Right lung (tissue), 5 donors: Measurements from ENCODE around the gene COBL. TPM values are rescaled to one million over a fixed set of nuclear protein-coding genes. Genes with fewer than 3 reads are reported as not detected.

Experiments used
- DNase-seq, 2 donors: peaks; one replicate each; pipeline ENCODE4 v3.0.0-alpha.2; 2013
- polyA plus RNA-seq, 5 donors: library from polyadenylated mRNA; unstranded; fragments of 120-200 nt; gene quantifications; one replicate each; pipeline versions ENCODE4 v1.2.1 to v1.2.3, GENCODE V29; 2013; ENCODE audit warnings: inconsistent platforms in 1 of 5, low replicate concordance in 1 of 5; ENCODE audit not compliant: insufficient read length in 5 of 5, insufficient read depth in 1 of 5

COBL gene
- polyA plus RNA-seq, 5 donors = 3.5 to 9.2 (median 6.3) TPM

DNA sequence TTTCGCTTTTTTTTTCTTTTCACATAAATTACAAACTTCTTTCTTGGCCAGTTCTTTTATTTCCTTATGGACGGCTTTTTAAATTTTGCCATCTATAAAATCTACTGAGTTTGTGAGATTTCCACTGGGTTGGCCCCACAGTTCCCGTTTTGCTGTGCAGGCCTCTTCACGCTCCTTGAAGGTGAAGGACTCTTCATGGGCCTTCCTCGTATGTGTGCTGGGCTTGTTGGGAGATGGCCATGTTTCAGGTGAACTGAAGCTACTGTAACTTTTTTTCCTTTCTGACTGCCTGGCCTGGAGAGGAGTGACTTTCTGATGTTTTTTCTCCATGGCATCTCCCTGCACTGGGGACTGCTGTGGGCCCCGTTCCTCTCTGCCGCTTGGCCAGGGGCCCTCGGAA, 262.4 kb downstream of the COBL start:
- DNase-seq = no peak

- DNase-seq = no peak
Measured at GRCh38 chr7:51053160-51053925, 263.3 kb downstream of the COBL start.

- no peak for DNase-seq
Measured at GRCh38 chr7:51046482-51046881, 270.1 kb downstream of the COBL start.

- DNase-seq = no peak
Measured at GRCh38 chr7:51046103-51046466, 270.5 kb downstream of the COBL start.

- no peak for DNase-seq
Measured at GRCh38 chr7:51045319-51046102, 271.1 kb downstream of the COBL start.

DNA sequence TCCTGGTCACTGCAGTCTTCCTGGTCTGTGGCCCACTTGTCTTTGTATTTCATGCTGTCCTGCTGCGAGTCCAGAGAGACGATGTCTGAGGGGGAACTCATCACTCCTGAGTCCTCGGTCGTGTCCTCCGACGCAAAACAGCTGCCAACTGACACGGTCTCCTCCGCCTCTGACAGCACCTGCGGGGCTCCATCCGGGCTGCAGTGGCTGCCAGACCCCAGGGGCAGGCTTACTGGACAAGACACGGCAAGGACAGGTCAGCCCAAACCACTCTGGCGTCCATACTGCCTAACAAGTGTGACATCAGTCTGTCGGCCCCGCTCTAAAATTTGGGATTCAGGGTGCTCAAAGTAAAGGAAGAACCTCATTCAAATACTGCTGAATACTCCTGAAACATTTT, 273.1 kb downstream of the COBL start:
- DNase-seq = no peak

DNA sequence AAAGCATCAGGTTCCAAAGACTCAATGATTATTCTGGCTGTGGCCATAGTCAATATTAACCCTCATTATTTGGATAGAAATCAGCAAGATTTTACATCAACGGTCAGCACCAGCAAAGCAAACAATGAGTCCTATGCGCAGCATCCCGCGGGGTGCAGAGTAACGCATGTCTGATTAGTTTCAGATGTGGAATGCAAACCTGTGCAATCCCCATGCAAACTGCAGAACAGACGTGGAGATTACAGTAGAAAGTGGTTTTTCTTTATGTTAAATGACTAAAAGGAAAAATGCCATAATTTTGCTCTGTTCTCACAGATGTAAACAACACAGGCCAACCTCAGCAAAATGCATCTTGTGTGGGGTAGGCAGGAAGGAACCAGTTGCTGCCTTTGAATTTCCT, 275.8 kb downstream of the COBL start:
- no peak for DNase-seq

DNA sequence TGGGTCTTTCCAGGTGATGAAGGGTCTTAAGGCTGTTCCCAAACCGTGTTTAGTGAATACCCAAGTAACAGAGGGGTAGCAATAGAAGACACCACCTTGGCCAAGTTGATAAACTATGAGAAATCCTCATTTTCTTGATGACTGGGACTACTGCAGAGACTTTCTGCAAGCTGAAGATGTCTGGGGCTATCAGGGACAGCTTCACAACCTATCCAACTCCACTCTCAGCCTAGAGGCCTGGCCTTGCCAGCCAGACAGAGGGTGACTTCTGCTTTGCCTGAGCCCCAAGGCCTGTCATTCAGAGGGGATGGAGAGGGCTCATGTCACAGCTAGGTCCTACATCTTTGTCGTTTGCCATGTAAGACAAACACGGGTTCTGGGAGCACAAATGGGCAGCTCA, 278.0 kb downstream of the COBL start:
- no peak for DNase-seq

GRCh38 chr7:51035716-51036115, 280.9 kb downstream of the COBL start:
- DNase-seq = no peak

DNA sequence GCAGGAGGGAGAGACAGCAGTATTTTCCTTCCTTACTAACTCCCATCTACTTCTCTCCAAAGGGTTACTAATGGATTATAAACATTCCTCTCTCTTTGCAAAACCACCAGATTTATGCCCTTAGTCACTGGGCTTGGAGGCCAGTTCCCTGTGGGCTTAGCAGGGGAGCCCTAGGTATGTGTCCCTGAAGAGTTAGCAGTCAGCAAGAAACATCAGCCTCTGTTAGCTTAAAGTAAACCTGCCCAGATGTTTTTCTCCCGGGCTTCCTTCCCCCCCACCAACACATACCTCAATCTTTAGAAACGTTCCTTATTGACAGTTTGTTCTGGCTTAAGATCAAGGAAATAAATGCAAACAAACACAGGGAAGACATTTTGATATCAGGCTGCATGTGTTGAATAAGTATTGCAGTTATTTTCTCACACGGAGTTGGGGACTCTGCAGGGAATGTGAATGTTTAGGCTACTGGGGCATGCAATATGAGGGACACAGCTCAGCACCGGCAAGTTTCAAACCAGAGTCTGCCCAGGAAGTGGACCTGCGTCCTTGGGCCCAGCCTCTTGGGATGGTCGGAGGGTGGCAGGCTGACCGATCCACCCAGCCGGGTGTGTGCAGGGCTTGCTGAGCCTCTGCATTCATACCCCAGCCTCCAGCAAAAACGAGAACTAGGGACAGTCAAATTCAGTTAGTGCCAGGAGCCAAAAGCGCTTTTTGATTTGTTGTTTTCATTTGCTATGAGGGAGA, 281.9 kb downstream of the COBL start:
- DNase-seq = no peak

- DNase-seq = no peak
Measured at GRCh38 chr7:51033727-51034520, 282.7 kb downstream of the COBL start.

DNA sequence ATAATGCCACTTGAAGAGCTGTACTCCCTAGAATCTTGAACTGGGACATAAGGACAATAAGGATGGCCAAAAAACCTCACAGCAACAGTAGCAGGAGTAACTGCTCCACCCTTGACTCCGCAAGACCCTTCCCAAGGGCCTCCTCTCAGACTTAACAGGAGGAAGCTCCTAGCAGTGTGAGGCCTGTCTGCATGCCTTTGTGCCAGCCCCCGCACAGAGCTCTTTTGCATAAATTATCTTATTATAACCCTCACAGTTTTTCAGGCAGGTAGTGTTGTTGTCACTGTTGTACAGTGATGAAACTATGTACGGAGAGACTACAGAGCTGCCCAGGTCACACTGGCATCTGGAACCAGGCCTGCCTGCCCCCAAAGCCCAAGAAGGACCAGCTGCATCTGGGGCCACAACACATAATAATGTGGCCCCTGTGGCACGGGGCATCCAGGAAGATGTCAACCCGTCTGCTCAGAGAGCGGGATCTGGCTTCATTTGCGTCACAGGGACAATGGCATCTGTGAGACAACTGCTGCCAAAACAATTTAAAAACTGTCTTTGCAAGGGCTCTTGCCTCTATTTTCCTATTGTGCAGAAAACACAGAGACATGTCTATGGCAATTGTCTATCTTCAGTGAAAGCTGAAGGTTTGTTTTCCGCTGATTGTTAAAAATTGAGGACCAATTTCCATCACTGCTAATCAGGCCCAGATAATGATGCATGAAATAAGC, 284.7 kb downstream of the COBL start:
- DNase-seq = no peak

DNA sequence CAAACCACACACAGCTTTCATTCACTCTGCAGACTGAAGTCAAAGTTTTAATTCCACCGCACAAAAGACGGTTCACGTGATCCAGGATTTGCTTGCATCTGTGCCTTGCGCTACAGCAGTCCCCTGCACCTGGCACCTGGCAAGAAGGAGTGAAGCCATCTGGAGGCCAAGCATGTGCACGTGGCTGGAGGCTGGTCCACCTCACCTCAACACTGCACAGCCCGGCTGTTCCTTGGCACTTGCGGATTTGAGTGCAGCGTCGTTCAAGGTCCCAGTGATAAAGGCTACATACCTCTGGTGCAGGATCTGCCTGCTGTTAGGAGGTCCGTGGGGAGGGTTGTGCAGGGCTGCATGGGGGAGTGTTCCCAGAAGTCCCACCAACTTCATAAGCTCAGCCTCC, 285.4 kb downstream of the COBL start:
- no peak for DNase-seq

GRCh38 chr7:51029701-51030191, 286.9 kb downstream of the COBL start:
- no peak for DNase-seq

DNA sequence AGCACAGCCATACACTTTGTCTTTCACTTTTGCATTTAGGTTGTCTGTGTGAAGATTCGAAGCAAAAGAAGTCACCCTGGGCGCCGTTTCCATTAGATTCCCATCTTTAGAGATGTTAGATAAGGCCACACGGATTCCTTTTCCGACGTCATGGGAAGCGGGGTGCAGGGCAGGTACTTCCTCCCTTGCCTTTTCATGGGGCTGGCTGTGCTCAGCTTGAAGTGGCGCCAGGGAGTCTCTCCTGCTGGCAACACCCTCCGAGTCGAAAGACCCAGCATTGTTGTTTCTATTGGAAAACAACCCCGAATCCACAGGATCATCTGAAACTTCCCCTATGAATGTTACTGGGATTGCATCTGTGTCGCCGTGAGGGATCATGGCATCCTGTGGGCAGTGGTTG, 287.5 kb downstream of the COBL start:
- DNase-seq = no peak

DNA sequence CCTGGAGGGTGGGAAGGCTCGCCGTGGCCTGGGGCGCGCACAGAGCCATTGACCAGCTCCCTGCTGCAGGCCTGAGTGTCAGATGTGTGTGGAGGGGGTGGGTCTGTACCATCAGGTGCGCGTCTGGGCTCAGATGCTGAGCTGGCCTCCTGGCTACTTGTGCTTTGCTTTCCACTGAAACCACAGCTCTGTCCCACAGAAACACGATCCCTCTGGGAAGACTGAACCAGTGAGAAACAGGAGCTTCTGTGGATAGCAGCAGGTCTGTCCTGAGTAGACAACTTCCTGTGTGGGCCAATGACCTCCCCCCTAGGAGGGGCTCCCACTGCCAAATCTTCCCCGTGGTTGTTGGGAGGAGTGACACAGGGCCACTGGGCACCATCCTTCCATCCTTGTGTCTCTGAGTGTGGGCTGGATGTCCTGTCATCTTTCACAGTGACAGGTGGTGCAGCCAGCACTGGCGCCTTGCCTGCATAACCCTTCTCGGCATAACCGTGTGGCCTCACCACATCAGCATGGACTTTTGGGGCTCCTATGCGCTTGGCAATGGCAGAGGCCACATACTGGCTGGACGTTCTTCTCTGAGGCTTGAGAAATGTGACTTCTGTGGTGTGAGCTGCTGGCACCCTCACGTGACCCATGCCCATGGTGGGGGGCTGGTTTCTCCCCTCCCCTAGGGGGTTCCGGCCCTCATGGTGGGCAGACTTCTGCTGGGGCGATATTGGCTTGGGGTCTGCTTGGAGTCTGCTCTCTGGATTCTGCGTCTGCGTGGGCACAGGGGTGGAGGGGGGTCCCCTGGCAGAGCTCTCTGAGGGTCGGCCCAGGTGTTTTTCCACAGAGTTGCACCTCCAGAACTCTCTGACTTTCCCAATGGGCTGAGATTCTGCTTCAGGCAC, 288.4 kb downstream of the COBL start:
- DNase-seq = no peak

DNA sequence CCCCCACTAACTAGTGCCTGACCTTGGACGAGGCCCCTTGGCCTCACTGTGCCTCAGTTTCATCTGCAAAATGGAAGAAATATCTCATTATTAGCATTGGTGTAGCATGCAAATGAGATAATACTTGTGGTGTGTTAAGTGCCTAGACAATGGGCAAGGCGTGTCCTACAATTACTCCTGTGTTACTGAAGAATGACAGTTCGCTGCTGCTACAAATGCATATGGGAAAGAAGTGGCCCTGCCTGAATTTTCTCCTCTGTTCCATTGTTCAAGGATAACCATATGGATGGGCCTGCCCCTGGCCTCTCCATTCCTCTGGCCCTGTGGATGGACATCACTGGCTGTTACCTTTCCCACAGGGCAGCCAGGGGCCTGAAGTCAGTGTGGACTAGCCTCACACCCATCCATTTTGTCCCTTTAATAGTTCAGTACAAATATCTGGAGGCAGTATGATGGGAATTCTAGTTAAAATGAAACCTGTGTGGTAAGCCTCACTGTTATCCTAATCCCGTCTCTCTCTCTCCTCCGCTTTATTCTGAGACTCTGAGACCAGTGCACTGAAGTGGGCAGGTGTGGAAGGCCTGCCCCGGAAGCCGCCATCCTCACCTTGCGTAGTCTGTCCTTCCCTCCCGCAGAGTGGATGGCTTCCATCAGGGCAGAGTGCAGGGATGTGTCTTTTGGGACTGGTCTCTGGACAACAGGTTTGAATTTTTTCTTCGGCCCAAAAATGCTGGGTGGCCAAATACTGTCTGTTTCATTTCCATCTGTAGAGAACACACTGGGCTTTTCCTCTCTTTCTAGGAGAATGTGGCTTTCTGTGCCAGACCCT, 289.3 kb downstream of the COBL start:
- DNase-seq = no peak

DNA sequence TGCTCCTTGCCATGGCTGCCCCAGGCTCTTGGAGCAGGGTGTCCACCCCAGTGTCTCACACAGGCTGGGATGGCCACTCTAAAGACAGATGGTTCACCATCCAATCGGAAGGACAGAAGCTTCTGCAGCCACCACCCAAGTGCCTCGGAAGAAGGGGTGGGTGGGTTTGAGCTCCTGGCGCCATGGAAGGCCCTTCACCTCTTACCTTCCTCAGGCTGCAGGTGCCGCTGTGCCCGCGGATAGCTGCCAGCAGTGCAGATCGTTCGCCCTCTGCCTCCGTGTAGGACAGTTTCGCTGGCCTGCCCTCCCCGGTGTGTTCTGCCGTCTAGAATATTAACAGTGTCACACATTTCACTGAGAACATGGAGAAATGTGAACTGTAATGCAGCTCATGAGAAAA, 290.3 kb downstream of the COBL start:
- no peak for DNase-seq

GRCh38 chr7:51025668-51026067, 290.9 kb downstream of the COBL start:
- no peak for DNase-seq
